GM23338 (cell line): ENCODE measurements around the gene CACNA1B. TPM values are rescaled to one million over a fixed set of nuclear protein-coding genes. Genes with fewer than 3 reads are reported as not detected.

ENCODE experiments used
- ATAC-seq: fragments of 200-7000 bp; cut with Tn5 transposase; 3 replicates; pipeline ENCODE4 v1.9.1; 2020
- DNase-seq: peaks from one replicate; pipeline ENCODE4 v3.0.0-alpha.2; 2015; ENCODE audit warnings: low spot score
- H2AFZ ChIP-seq: fragments of 200-600 bp; sonication (generic); 2 replicates; pipeline ENCODE4 v1.8.0; 2016; ENCODE audit warnings: antibody characterized with exemption, mild to moderate bottlenecking, moderate library complexity
- H3F3A ChIP-seq: fragments of 200-600 bp; sonication (generic); replicated peaks from 2 replicates; pipeline ENCODE4 v1.8.0; 2017; ENCODE audit warnings: antibody characterized with exemption, mixed run types, low read depth
- H3K27ac ChIP-seq: fragments of 200-600 bp; sonication (generic); 2 replicates; pipeline ENCODE4 v1.6.1; 2016; ENCODE audit warnings: low read depth
- H3K27me3 ChIP-seq: fragments of 200-600 bp; sonication (generic); 2 replicates; pipeline ENCODE4 v1.8.0; 2016; ENCODE audit warnings: mild to moderate bottlenecking, mixed run types, moderate library complexity; ENCODE audit not compliant: insufficient read depth
- H3K36me3 ChIP-seq: fragments of 200-600 bp; sonication (generic); 2 replicates; pipeline ENCODE4 v1.8.0; 2016; ENCODE audit warnings: mild to moderate bottlenecking; ENCODE audit not compliant: insufficient read depth
- H3K4me1 ChIP-seq: fragments of 200-600 bp; sonication (generic); 2 replicates; pipeline ENCODE4 v1.8.0; 2016; ENCODE audit warnings: mild to moderate bottlenecking, moderate library complexity; ENCODE audit not compliant: insufficient read depth
- H3K4me2 ChIP-seq: fragments of 200-600 bp; sonication (generic); 2 replicates; pipeline ENCODE4 v1.7.1; 2017; ENCODE audit warnings: mixed run types
- H3K4me3 ChIP-seq: fragments of 200-600 bp; sonication (generic); 2 replicates; pipeline ENCODE4 v1.6.1; 2016; ENCODE audit warnings: mixed run types
- H3K79me2 ChIP-seq: fragments of 200-600 bp; sonication (generic); replicated peaks from 2 replicates; pipeline ENCODE4 v1.8.0; 2017; ENCODE audit warnings: mild to moderate bottlenecking; ENCODE audit not compliant: insufficient read depth
- H3K9me2 ChIP-seq: fragments of 200-600 bp; sonication (generic); 2 replicates; pipeline ENCODE4 v1.8.0; 2017; ENCODE audit not compliant: insufficient read depth
- H4K20me1 ChIP-seq: fragments of 200-600 bp; sonication (generic); replicated peaks from 2 replicates; pipeline ENCODE4 v1.8.0; 2017; ENCODE audit warnings: mild to moderate bottlenecking; ENCODE audit not compliant: insufficient read depth
- H3K27ac Mint-ChIP-seq: 2 replicates; pipeline ENCODE4 v1.8.0; 2020; ENCODE audit warnings: inconsistent platforms, mild to moderate bottlenecking, moderate library complexity, mixed read lengths
- H3K27me3 Mint-ChIP-seq: 3 replicates; pipeline ENCODE4 v1.8.0; 2022; ENCODE audit warnings: low read depth, mild to moderate bottlenecking, moderate library complexity, mixed read lengths, inconsistent platforms; ENCODE audit not compliant: insufficient read depth, poor library complexity
- H3K36me3 Mint-ChIP-seq: 3 replicates; pipeline ENCODE4 v1.8.0; 2021; ENCODE audit warnings: low read depth, mild to moderate bottlenecking, inconsistent platforms, moderate library complexity, mixed read lengths
- H3K4me1 Mint-ChIP-seq: 3 replicates; pipeline ENCODE4 v1.8.0; 2020; ENCODE audit warnings: mild to moderate bottlenecking, inconsistent platforms, mixed read lengths
- H3K4me3 Mint-ChIP-seq: 3 replicates; pipeline ENCODE4 v1.8.0; 2021; ENCODE audit warnings: moderate library complexity, mild to moderate bottlenecking, inconsistent platforms, mixed read lengths
- H3K9me3 Mint-ChIP-seq: 3 replicates; pipeline ENCODE4 v1.8.0; 2020; ENCODE audit warnings: moderate library complexity, mild to moderate bottlenecking, inconsistent platforms, mixed read lengths
- CREB1 ChIP-seq: fragments of 250-450 bp; sonication (Bioruptor Pico); IDR thresholded peaks from 2 replicates; pipeline ENCODE4 v1.5.0; 2020; ENCODE audit warnings: low read depth, mild to moderate bottlenecking, moderate library complexity
- CTCF ChIP-seq, 2 experiments: fragments of 200-600 bp in 1 of 2; sonication (generic) in 1 of 2; conservative IDR thresholded peaks; 2 replicates each; pipeline versions ENCODE4 v1.5.1 to v1.6.1; 2016 to 2017; ENCODE audit warnings: antibody characterized with exemption in 2 of 2, low read depth in 2 of 2, mild to moderate bottlenecking in 2 of 2, moderate library complexity in 1 of 2
- EZH2phosphoT487 ChIP-seq: fragments of 200-600 bp; sonication (generic); IDR thresholded peaks from one replicate; pipeline ENCODE4 v1.8.1; 2018; ENCODE audit warnings: antibody characterized with exemption; ENCODE audit not compliant: unreplicated experiment
- NANOG ChIP-seq: IDR thresholded peaks from 2 replicates; pipeline ENCODE4 v1.6.1; 2016; ENCODE audit warnings: antibody characterized with exemption, borderline replicate concordance
- POLR2AphosphoS5 ChIP-seq: IDR thresholded peaks from 2 replicates; pipeline ENCODE4 v1.6.1; 2016; ENCODE audit warnings: antibody characterized with exemption, low read depth
- STAT1 ChIP-seq: IDR thresholded peaks from one replicate; pipeline ENCODE4 v1.6.1; 2016; ENCODE audit warnings: antibody characterized with exemption; ENCODE audit not compliant: unreplicated experiment
- ZNF331 ChIP-seq: fragments of 250-450 bp; sonication (Bioruptor Pico); IDR thresholded peaks from 2 replicates; pipeline ENCODE4 v1.5.0; 2020; ENCODE audit warnings: low read depth, mild to moderate bottlenecking, moderate library complexity
- polyA plus RNA-seq: library from polyadenylated mRNA; unstranded; fragments of >200 nt; fragmentation: Nextera tagmentation; extraction: Ambion mirVana; gene quantifications from 2 replicates; pipeline ENCODE4 v1.2.1, GENCODE V29; 2016
- total RNA-seq: library from RNA; depleted of rRNA; stranded (reverse); fragments of >200 nt; shearing (Covaris generic); gene quantifications from 2 replicates; pipeline ENCODE4 v1.2.3, GENCODE V29; 2014
- TF ChIP-seq, protein P1 (sequence below): IDR thresholded peaks from one replicate; pipeline ENCODE4 v1.6.1; 2018; ENCODE audit warnings: antibody characterized with exemption; ENCODE audit not compliant: unreplicated experiment

Gene CACNA1B
- total and polyA plus RNA-seq, 2 experiments from 2014 or later: 1.1 to 10.4 TPM

DNA sequence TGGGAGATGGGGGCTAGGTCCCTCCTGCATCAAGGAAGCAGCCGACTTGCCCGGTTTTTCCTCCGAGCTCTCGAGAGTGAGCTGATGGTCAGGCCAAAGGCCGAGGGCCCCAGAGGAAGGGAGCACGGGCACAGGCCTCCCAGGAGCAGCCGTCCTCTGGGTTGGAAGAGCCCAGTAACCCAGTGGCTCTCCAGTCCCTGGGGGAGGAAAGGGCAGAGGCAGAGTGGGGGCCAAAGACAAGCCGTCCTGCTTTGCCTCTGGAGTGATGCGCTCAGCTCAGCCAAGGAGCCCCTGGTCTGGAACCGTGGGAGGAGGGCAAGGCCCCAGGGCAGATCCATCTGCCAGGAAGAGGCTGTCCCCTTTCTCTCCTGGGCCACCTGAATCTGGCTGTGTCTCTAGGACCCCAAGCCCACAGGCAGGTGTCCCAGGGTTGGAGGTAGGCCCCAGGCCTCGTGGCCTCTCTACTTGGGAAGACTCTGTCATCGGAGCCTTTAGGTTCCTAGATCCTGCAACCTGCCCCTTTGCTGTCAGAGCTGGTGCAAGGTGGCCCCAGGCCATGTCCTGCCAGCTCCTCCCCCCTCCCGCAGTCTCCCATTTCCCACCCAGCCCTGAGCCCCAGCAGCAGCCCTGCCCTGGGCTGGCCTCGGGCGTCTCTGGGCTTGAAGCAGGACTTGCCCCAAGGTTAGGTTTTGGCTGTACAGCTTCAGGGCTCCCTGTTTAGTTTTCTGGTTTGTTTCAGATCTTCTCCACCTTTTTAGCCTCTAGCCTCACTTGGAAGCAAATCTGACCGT lies 224.1 kb downstream of the CACNA1B start:
- Histone ChIP-seq H2AFZ (no peak overlapping the region), H3K27ac (no peak overlapping the region), H4K20me1 (no peaks in the 10 kb centered on the region), H3K36me3 (no peaks in the 10 kb centered on the region), H3K4me2 (no peak overlapping the region), H3K79me2 (no peaks in the 10 kb centered on the region), H3K27me3 (no peaks in the 10 kb centered on the region), H3F3A (no peaks in the 10 kb centered on the region), H3K4me1 (no peaks in the 10 kb centered on the region), H3K9me2 (no peaks in the 10 kb centered on the region), H3K4me3 (no peak overlapping the region)
- H3K27me3 Mint-ChIP-seq: peaks cover 6% of the 10 kb centered on the region
- no peak overlapping the region for H3K4me3 Mint-ChIP-seq
- no peak for DNase-seq
- ATAC-seq: no peak
- peaks cover 9% of the 10 kb centered on the region for H3K36me3 Mint-ChIP-seq
- peaks cover 5% of the 10 kb centered on the region; the same call in 2 of the 3 replicates for H3K4me1 Mint-ChIP-seq
- no peak overlapping the region for H3K27ac Mint-ChIP-seq
- H3K9me3 Mint-ChIP-seq: no peaks in the 10 kb centered on the region; the same call in 1 of the 3 replicates
- TF ChIP-seq STAT1 (no peak), EZH2phosphoT487 (no peak), POLR2AphosphoS5 (no peak), CTCF (conservative IDR thresholded peaks at IDR 0.05; ENCODE audit: low read depth in 2 of 2) (no peak), NANOG (no peak), ZNF331 (no peak), CREB1 (no peak)
- TF ChIP-seq, protein P1, sequence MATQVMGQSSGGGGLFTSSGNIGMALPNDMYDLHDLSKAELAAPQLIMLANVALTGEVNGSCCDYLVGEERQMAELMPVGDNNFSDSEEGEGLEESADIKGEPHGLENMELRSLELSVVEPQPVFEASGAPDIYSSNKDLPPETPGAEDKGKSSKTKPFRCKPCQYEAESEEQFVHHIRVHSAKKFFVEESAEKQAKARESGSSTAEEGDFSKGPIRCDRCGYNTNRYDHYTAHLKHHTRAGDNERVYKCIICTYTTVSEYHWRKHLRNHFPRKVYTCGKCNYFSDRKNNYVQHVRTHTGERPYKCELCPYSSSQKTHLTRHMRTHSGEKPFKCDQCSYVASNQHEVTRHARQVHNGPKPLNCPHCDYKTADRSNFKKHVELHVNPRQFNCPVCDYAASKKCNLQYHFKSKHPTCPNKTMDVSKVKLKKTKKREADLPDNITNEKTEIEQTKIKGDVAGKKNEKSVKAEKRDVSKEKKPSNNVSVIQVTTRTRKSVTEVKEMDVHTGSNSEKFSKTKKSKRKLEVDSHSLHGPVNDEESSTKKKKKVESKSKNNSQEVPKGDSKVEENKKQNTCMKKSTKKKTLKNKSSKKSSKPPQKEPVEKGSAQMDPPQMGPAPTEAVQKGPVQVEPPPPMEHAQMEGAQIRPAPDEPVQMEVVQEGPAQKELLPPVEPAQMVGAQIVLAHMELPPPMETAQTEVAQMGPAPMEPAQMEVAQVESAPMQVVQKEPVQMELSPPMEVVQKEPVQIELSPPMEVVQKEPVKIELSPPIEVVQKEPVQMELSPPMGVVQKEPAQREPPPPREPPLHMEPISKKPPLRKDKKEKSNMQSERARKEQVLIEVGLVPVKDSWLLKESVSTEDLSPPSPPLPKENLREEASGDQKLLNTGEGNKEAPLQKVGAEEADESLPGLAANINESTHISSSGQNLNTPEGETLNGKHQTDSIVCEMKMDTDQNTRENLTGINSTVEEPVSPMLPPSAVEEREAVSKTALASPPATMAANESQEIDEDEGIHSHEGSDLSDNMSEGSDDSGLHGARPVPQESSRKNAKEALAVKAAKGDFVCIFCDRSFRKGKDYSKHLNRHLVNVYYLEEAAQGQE: no peak

DNA sequence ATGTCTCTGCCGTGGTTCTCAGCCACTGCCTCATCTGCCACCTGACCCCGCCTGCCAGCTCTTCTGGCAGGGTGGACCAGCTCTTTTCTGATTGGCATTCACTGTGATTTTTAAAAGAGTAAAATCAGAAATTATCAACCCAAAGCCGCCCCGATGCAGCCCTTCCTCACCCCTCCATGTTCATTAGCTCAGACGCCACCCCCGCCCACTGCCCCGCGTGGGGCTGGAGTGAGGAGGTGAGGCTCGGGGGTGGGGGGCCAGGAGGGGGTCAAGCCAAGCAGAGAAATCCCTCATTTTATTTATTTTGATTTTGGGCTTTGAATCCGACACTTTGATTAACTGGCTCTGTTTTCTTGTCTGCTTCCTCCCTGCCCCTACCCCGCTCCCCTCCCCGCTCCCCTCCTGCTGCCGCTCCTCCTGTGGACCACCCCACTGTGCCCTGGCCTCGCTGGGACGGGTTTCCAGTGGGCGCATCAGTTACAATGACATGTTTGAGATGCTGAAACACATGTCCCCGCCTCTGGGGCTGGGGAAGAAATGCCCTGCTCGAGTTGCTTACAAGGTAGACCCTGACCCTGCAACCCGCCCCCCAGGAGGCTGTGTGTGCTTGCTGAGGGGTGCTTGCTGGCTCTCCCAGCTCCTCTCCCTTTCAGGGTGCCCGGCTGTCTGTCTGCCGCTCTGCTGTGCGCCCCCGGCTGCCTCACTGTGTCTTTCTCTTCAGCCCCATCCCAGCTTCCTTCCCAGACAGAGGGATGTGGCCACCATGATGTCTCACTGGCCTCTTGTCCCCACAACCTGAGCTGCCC lies 224.9 kb downstream of the CACNA1B start:
- H2AFZ ChIP-seq: no peak overlapping the region
- H3K27me3 Mint-ChIP-seq: peaks cover 6% of the 10 kb centered on the region
- no peak for TF ChIP-seq EZH2phosphoT487
- peaks cover 2% of the 10 kb centered on the region; the same call in 1 of the 3 replicates for H3K9me3 Mint-ChIP-seq
- no peak overlapping the region for H3K4me3 ChIP-seq
- no peak overlapping the region for H3K4me3 Mint-ChIP-seq
- no peaks in the 10 kb centered on the region for H3F3A ChIP-seq
- no peaks in the 10 kb centered on the region for H3K36me3 ChIP-seq
- no peaks in the 10 kb centered on the region for H3K9me2 ChIP-seq
- H3K4me1 Mint-ChIP-seq: peaks cover 5% of the 10 kb centered on the region; the same call in 2 of the 3 replicates
- H3K36me3 Mint-ChIP-seq: peaks cover 11% of the 10 kb centered on the region
- H3K4me1 ChIP-seq: no peaks in the 10 kb centered on the region
- no peaks in the 10 kb centered on the region for H4K20me1 ChIP-seq
- no peak for DNase-seq
- H3K27ac ChIP-seq: no peak overlapping the region
- H3K4me2 ChIP-seq: no peak overlapping the region
- no peaks in the 10 kb centered on the region for H3K79me2 ChIP-seq
- ATAC-seq: no peak
- H3K27ac Mint-ChIP-seq: no peak overlapping the region
- no peaks in the 10 kb centered on the region for H3K27me3 ChIP-seq
